Measurements from ENCODE around the gene FAM181A. TPM values are rescaled to one million over a fixed set of nuclear protein-coding genes. Genes with fewer than 3 reads are reported as not detected.

FAM181A gene
- total RNA-seq, 1 donor from 2014 or later, result not detected

GRCh38 chr14:93951635-93952540 lies 24.7 kb downstream of the FAM181A start:
- no peaks in the 10 kb centered on the region for H3K36me3 Mint-ChIP-seq (ENCODE audit: low read depth)
- peaks cover 37% of the 10 kb centered on the region for H3K4me1 Mint-ChIP-seq
- ChIA-PET POLR2A (interaction anchor here (1.5 to 1.6 kb wide), 2 partner anchors 11 to 27 kb away, joined by 5 read pairs; no protein-coding TSS in a partner anchor), CTCF (interaction anchor here (2.1 to 2.6 kb wide), 2 partner anchors 12 to 19 kb away, joined by 16 to 17 read pairs; no protein-coding TSS in a partner anchor)
- no peak overlapping the region for H3K27ac Mint-ChIP-seq
- TF ChIP-seq, protein P1, sequence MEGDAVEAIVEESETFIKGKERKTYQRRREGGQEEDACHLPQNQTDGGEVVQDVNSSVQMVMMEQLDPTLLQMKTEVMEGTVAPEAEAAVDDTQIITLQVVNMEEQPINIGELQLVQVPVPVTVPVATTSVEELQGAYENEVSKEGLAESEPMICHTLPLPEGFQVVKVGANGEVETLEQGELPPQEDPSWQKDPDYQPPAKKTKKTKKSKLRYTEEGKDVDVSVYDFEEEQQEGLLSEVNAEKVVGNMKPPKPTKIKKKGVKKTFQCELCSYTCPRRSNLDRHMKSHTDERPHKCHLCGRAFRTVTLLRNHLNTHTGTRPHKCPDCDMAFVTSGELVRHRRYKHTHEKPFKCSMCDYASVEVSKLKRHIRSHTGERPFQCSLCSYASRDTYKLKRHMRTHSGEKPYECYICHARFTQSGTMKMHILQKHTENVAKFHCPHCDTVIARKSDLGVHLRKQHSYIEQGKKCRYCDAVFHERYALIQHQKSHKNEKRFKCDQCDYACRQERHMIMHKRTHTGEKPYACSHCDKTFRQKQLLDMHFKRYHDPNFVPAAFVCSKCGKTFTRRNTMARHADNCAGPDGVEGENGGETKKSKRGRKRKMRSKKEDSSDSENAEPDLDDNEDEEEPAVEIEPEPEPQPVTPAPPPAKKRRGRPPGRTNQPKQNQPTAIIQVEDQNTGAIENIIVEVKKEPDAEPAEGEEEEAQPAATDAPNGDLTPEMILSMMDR (IDR thresholded peaks at IDR 0.05), result no peak
- no peaks in the 10 kb centered on the region for H3K27me3 Mint-ChIP-seq
- no peak overlapping the region for H3K4me3 Mint-ChIP-seq
- intact Hi-C loops (cut with micrococcal nuclease), result no loop called here
- H3K9me3 Mint-ChIP-seq, result no peaks in the 10 kb centered on the region
- no peak for DNase-seq
- no peak for ATAC-seq (ENCODE audit: low read depth)

GRCh38 chr14:93952829-93953228 lies 25.7 kb downstream of the FAM181A start:
- intact Hi-C loops (cut with micrococcal nuclease), result no loop called here
- peaks cover 46% of the 10 kb centered on the region for H3K4me1 Mint-ChIP-seq
- no peaks in the 10 kb centered on the region for H3K9me3 Mint-ChIP-seq
- POLR2A ChIA-PET, result interaction anchor here (1.5 to 1.6 kb wide), 2 partner anchors 10 to 26 kb away, joined by 5 read pairs; no protein-coding TSS in a partner anchor
- DNase-seq (no peak), ATAC-seq (ENCODE audit: low read depth) (no peak)
- TF ChIP-seq, protein P1 (IDR thresholded peaks at IDR 0.05), result no peak
- CTCF ChIA-PET, result interaction anchor here (1.1 to 2.6 kb wide), 3 partner anchors 13 to 18 kb away, joined by 4 to 17 read pairs (median 16); no protein-coding TSS in a partner anchor
- H3K27ac Mint-ChIP-seq, result no peak overlapping the region
- H3K4me3 Mint-ChIP-seq, result no peak overlapping the region
- no peaks in the 10 kb centered on the region for H3K27me3 Mint-ChIP-seq
- H3K36me3 Mint-ChIP-seq (ENCODE audit: low read depth), result no peaks in the 10 kb centered on the region

DNA sequence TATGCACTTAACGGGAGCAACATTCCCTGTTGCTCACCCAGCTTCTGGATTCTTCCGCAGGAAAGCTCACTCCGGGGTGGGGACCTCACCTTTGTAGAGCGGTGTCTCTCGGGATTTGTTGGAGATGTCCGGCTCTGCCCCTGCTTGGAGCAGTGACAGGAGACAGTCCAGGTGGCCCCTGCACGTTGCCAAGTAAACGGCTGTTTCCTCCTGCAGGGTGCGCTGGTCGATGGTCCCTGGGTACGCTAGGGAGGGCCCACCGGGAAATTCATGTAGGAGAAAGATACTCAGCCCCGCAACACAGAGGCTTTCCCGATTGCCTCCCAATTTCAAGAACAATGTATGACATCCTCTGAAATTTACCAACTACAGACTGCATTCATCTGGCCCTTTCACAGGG lies 26.1 kb downstream of the FAM181A start:
- TF ChIP-seq, protein P1 (IDR thresholded peaks at IDR 0.05), result no peak
- DNase-seq (no peak), ATAC-seq (ENCODE audit: low read depth) (no peak)
- H3K4me3 Mint-ChIP-seq, result no peak overlapping the region
- peaks cover 50% of the 10 kb centered on the region for H3K4me1 Mint-ChIP-seq
- H3K9me3 Mint-ChIP-seq, result no peaks in the 10 kb centered on the region
- POLR2A ChIA-PET, result interaction anchor here (1.6 kb wide), 1 partner anchor 10 kb away, joined by 5 read pairs; no protein-coding TSS in a partner anchor
- CTCF ChIA-PET, result interaction anchor here (1.1 to 2.6 kb wide), 3 partner anchors 14 to 17 kb away, joined by 4 to 17 read pairs (median 16); no protein-coding TSS in a partner anchor
- intact Hi-C loops (cut with micrococcal nuclease), result no loop called here
- no peaks in the 10 kb centered on the region for H3K36me3 Mint-ChIP-seq (ENCODE audit: low read depth)
- H3K27me3 Mint-ChIP-seq, result no peaks in the 10 kb centered on the region
- no peak overlapping the region for H3K27ac Mint-ChIP-seq

GRCh38 chr14:93953739-93954515 lies 26.8 kb downstream of the FAM181A start:
- CTCF ChIA-PET, result interaction anchor here (1.1 to 12.0 kb wide), 4 partner anchors 14 to 17 kb away, joined by 4 to 126 read pairs (median 16); no protein-coding TSS in a partner anchor
- no peaks in the 10 kb centered on the region for H3K9me3 Mint-ChIP-seq
- H3K27me3 Mint-ChIP-seq, result no peaks in the 10 kb centered on the region
- POLR2A ChIA-PET, result interaction anchor here (1.6 to 7.2 kb wide), 2 partner anchors 9 to 16 kb away, joined by 5 to 133 read pairs; no protein-coding TSS in a partner anchor
- H3K4me3 Mint-ChIP-seq, result no peak overlapping the region
- ATAC-seq (ENCODE audit: low read depth) (no peak), DNase-seq (no peak)
- no peak overlapping the region for H3K27ac Mint-ChIP-seq
- H3K4me1 Mint-ChIP-seq, result peaks cover 57% of the 10 kb centered on the region
- no peaks in the 10 kb centered on the region for H3K36me3 Mint-ChIP-seq (ENCODE audit: low read depth)
- intact Hi-C loops (cut with micrococcal nuclease), result loop anchor here (2.0 kb wide), 1 partner anchor 17 kb away; no protein-coding TSS in a partner anchor
- TF ChIP-seq, protein P1 (IDR thresholded peaks at IDR 0.05), result no peak
